Transverse colon (tissue), 4 donors: Measurements from ENCODE around the gene LILRA5. TPM values are rescaled to one million over a fixed set of nuclear protein-coding genes. Genes with fewer than 3 reads are reported as not detected.

Source experiments
- DNase-seq: peaks from one replicate; pipeline ENCODE4 v3.0.0-alpha.2; 2019
- H3K27ac ChIP-seq, 4 donors: fragments of 200-600 bp; sonication (generic); 2 replicates each; pipeline ENCODE4 v1.5.1; 2016 to 2018; ENCODE audit warnings: inconsistent platforms in 4 of 4
- H3K27me3 ChIP-seq: fragments of 200-600 bp; sonication (generic); 2 replicates; pipeline ENCODE4 v1.5.1; 2017; ENCODE audit warnings: inconsistent platforms
- H3K36me3 ChIP-seq, 4 donors: fragments of 200-600 bp; sonication (generic); 2 replicates each; pipeline ENCODE4 v1.5.1; 2017 to 2019; ENCODE audit warnings: inconsistent platforms in 4 of 4
- H3K4me1 ChIP-seq, 4 donors: fragments of 200-600 bp; sonication (generic); 2 replicates each; pipeline ENCODE4 v1.5.1; 2017 to 2020; ENCODE audit warnings: inconsistent platforms in 4 of 4
- H3K4me3 ChIP-seq, 4 donors: fragments of 200-600 bp; sonication (generic); 1 replicate in 1 of 4; 2 replicates in 3 of 4; pipeline versions ENCODE4 v1.5.1 to v1.6.1; 2017 to 2019; ENCODE audit warnings: inconsistent platforms in 4 of 4
- H3K9me3 ChIP-seq, 2 donors: fragments of 200-600 bp; sonication (generic); 2 replicates each; pipeline ENCODE4 v1.5.1; 2017 to 2019; ENCODE audit warnings: inconsistent platforms in 2 of 2
- EP300 ChIP-seq: sonication (generic); formaldehyde crosslinking; IDR thresholded peaks from one replicate; pipeline ENCODE4 v1.6.1; 2017; ENCODE audit warnings: antibody characterized with exemption, low read depth
- POLR2A ChIP-seq: fragments of 450-650 bp; IDR thresholded peaks from one replicate; pipeline ENCODE4 v1.6.1; 2016; ENCODE audit warnings: antibody characterized with exemption, mild to moderate bottlenecking, moderate library complexity
- POLR2AphosphoS5 ChIP-seq, 3 donors: sonication (generic); formaldehyde crosslinking; IDR thresholded peaks; one replicate each; pipeline ENCODE4 v1.6.1; 2016; ENCODE audit warnings: antibody characterized with exemption in 3 of 3
- WGBS, 2 donors: methylation state at CpG; one replicate each; pipeline ENCODE4 v1.1.5; 2018; ENCODE audit warnings: low coverage in 1 of 2; 5-methylcytosine and 5-hydroxymethylcytosine counted together
- in situ Hi-C, 4 donors: fragments of 200-750 bp; cut with MboI; loops; one replicate each; pipeline versions ENCODE4 v1.15.0 to v1.15.1; 2017; ENCODE audit warnings: low sequenced_read_pairs in 3 of 4, low pct_ligation_motif_present in 1 of 4, low pct_unique_long_range_greater_than_20kb in 1 of 4
- intact Hi-C: fragments of 100-400 bp; cut with DNase I; formaldehyde crosslinking; loops from one replicate; pipeline ENCODE4 v1.15.1; 2023; ENCODE audit warnings: low total_unique reads
- total RNA-seq, 4 donors: library from RNA; depleted of rRNA; stranded (reverse); fragments of >200 nt; gene quantifications; one replicate each; pipeline ENCODE4 v1.1.0, GENCODE V29; 2016
- TF ChIP-seq, protein P1 (sequence below), 5 experiments: fragments of 200-600 bp in 3 of 5; fragments of 450-650 bp in 2 of 5; sonication (generic) in 3 of 5; IDR thresholded peaks; 1 replicate in 2 of 5; 2 replicates in 3 of 5; pipeline ENCODE4 v1.5.1; 2016 to 2017; ENCODE audit warnings: antibody characterized with exemption in 5 of 5, inconsistent platforms in 3 of 5, mild to moderate bottlenecking in 2 of 5, moderate library complexity in 1 of 5

The LILRA5 gene
- total RNA-seq, 4 donors from 2014 or later, result 1.6 TPM; not detected in 2

- no peaks in the 10 kb centered on the region for H3K27me3 ChIP-seq
- no peaks in the 10 kb centered on the region for H3K36me3 ChIP-seq
- no peak overlapping the region for H3K27ac ChIP-seq
- in situ Hi-C loops, result no loop called here
- H3K9me3 ChIP-seq, result no peaks in the 10 kb centered on the region
- no peak for DNase-seq
- H3K4me3 ChIP-seq, result no peak overlapping the region
- intact Hi-C loops, result no loop called here
- H3K4me1 ChIP-seq, result no peaks in the 10 kb centered on the region
- TF ChIP-seq POLR2AphosphoS5 (IDR thresholded peaks at IDR 0.05), result no peak
- TF ChIP-seq POLR2A, result no peak
- TF ChIP-seq, protein P1, sequence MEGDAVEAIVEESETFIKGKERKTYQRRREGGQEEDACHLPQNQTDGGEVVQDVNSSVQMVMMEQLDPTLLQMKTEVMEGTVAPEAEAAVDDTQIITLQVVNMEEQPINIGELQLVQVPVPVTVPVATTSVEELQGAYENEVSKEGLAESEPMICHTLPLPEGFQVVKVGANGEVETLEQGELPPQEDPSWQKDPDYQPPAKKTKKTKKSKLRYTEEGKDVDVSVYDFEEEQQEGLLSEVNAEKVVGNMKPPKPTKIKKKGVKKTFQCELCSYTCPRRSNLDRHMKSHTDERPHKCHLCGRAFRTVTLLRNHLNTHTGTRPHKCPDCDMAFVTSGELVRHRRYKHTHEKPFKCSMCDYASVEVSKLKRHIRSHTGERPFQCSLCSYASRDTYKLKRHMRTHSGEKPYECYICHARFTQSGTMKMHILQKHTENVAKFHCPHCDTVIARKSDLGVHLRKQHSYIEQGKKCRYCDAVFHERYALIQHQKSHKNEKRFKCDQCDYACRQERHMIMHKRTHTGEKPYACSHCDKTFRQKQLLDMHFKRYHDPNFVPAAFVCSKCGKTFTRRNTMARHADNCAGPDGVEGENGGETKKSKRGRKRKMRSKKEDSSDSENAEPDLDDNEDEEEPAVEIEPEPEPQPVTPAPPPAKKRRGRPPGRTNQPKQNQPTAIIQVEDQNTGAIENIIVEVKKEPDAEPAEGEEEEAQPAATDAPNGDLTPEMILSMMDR (IDR thresholded peaks at IDR 0.05), result no peak
- no peak for TF ChIP-seq EP300
- WGBS, 2 donors, result 40 to 58% methylated on average over 8 to 11 of the region's 11 CpGs
Measured at GRCh38 chr19:54316746-54317107, 3.8 kb upstream of the LILRA5 start.

- DNase-seq, result no peak
- in situ Hi-C loops, result no loop called here
- TF ChIP-seq, protein P1 (IDR thresholded peaks at IDR 0.05), result no peak
- TF ChIP-seq POLR2AphosphoS5 (IDR thresholded peaks at IDR 0.05) (no peak), EP300 (no peak), POLR2A (no peak)
- Histone ChIP-seq H3K27me3 (peaks cover 4% of the 10 kb centered on the region), H3K4me3 (no peak overlapping the region), H3K27ac (no peak overlapping the region), H3K36me3 (no peaks in the 10 kb centered on the region), H3K9me3 (no peaks in the 10 kb centered on the region), H3K4me1 (no peaks in the 10 kb centered on the region)
- intact Hi-C loops, result no loop called here
- 77 to 85% methylated on average over 4 to 10 of the region's 10 CpGs for WGBS, 2 donors
Measured at GRCh38 chr19:54315956-54316355, 3.0 kb upstream of the LILRA5 start.

- intact Hi-C loops, result no loop called here
- Histone ChIP-seq H3K9me3 (no peaks in the 10 kb centered on the region), H3K27me3 (peaks cover 4% of the 10 kb centered on the region), H3K36me3 (no peaks in the 10 kb centered on the region), H3K4me1 (no peaks in the 10 kb centered on the region), H3K4me3 (no peak overlapping the region), H3K27ac (no peak overlapping the region)
- WGBS, 2 donors, result 72% methylated on average over 6 of the region's 6 CpGs; no CpG with 5 or more reads in 1 of the 2 donors
- no peak for TF ChIP-seq POLR2A
- no peak for TF ChIP-seq POLR2AphosphoS5 (IDR thresholded peaks at IDR 0.05)
- no peak for TF ChIP-seq EP300
- TF ChIP-seq, protein P1 (IDR thresholded peaks at IDR 0.05), result no peak
- DNase-seq, result no peak
- in situ Hi-C loops, result no loop called here
Measured at GRCh38 chr19:54312011-54312410, 955 bp downstream of the LILRA5 start.

DNA sequence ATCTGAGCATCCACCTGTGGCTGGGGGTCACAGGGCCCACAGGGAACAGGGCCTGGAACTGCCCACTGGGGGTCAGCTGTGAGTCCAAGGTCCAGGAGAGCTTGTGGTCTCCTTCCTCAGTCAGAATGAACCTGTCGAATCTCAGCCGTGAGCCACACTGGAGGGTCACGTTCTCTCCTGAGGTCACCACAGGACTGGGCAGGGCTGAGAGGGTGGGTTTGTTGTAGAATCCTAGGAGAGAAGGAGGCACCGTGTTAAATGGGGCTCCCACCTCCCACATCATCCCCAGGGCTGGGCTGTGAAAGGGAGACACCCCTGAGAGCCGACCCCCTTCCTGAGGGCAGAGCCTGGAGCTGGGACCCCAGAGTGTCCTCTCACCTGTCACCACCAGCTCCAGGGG, 1.5 kb downstream of the LILRA5 start:
- WGBS, 2 donors, result 62% methylated on average over 5 of the region's 5 CpGs; no CpG with 5 or more reads in 1 of the 2 donors
- no peak for DNase-seq
- Histone ChIP-seq H3K9me3 (no peaks in the 10 kb centered on the region), H3K4me1 (no peaks in the 10 kb centered on the region), H3K4me3 (no peak overlapping the region), H3K36me3 (no peaks in the 10 kb centered on the region), H3K27ac (no peak overlapping the region), H3K27me3 (peaks cover 4% of the 10 kb centered on the region)
- intact Hi-C loops (no loop called here), in situ Hi-C loops (no loop called here)
- no peak for TF ChIP-seq POLR2AphosphoS5 (IDR thresholded peaks at IDR 0.05)
- no peak for TF ChIP-seq POLR2A
- TF ChIP-seq, protein P1 (IDR thresholded peaks at IDR 0.05), result no peak
- TF ChIP-seq EP300, result no peak
